ENCODE results near the gene WWOX. TPM values are rescaled to one million over a fixed set of nuclear protein-coding genes. Genes with fewer than 3 reads are reported as not detected.

The WWOX gene
- total RNA-seq, 1 experiment from 2014 or later = 79.9 TPM

GRCh38 chr16:78538919-78539318, 439.5 kb downstream of the WWOX start:
- no peaks in the 10 kb centered on the region for H3K36me3 ChIP-seq (ENCODE audit: insufficient read depth, low read length, poor library complexity, severe bottlenecking)
- H3K9me3 ChIP-seq (ENCODE audit: low read depth, low read length, poor library complexity, severe bottlenecking) = no peaks in the 10 kb centered on the region
- BruUV-seq (replicated peaks) = no TSS peak
- POLR2A ChIA-PET (ENCODE audit: low non-redundant PET) = no interaction called here
- H3K4me3 ChIP-seq (ENCODE audit: low read depth, low read length, poor library complexity, severe bottlenecking) = no peak overlapping the region
- DNase-seq (ENCODE audit: low spot score) = no peak
- CTCF ChIA-PET = no interaction called here
- TF ChIP-seq EZH2 (IDR thresholded peaks at IDR 0.05; ENCODE audit: borderline replicate concordance, low read depth, low read length, poor library complexity, severe bottlenecking) = no peak
- TF ChIP-seq CTCF (conservative IDR thresholded peaks at IDR 0.05; ENCODE audit: low read depth, low read length) = no peak
- H3K4me1 ChIP-seq (ENCODE audit: insufficient read depth, low read length, poor library complexity, severe bottlenecking) = no peaks in the 10 kb centered on the region
- intact Hi-C loops (cut with micrococcal nuclease; ENCODE audit: unreplicated experiment) = no loop called here
- H3K27ac ChIP-seq (ENCODE audit: low read depth, low read length, poor library complexity, severe bottlenecking) = no peak overlapping the region
- H3K27me3 ChIP-seq (replicated peaks; ENCODE audit: insufficient read depth, low read depth, low read length, poor library complexity) = no peaks in the 10 kb centered on the region

- POLR2A ChIA-PET (ENCODE audit: low non-redundant PET) = no interaction called here
- no peak overlapping the region for H3K27ac ChIP-seq (ENCODE audit: low read depth, low read length, poor library complexity, severe bottlenecking)
- no peaks in the 10 kb centered on the region for H3K36me3 ChIP-seq (ENCODE audit: insufficient read depth, low read length, poor library complexity, severe bottlenecking)
- intact Hi-C loops (cut with micrococcal nuclease; ENCODE audit: unreplicated experiment) = no loop called here
- CTCF ChIA-PET = no interaction called here
- no peaks in the 10 kb centered on the region for H3K4me1 ChIP-seq (ENCODE audit: insufficient read depth, low read length, poor library complexity, severe bottlenecking)
- BruUV-seq (replicated peaks) = no TSS peak
- TF ChIP-seq CTCF (conservative IDR thresholded peaks at IDR 0.05; ENCODE audit: low read depth, low read length) (no peak), EZH2 (IDR thresholded peaks at IDR 0.05; ENCODE audit: borderline replicate concordance, low read depth, low read length, poor library complexity, severe bottlenecking) (no peak)
- H3K9me3 ChIP-seq (ENCODE audit: low read depth, low read length, poor library complexity, severe bottlenecking) = no peaks in the 10 kb centered on the region
- DNase-seq (ENCODE audit: low spot score) = no peak
- no peaks in the 10 kb centered on the region for H3K27me3 ChIP-seq (replicated peaks; ENCODE audit: insufficient read depth, low read depth, low read length, poor library complexity)
- H3K4me3 ChIP-seq (ENCODE audit: low read depth, low read length, poor library complexity, severe bottlenecking) = no peak overlapping the region
Measured at GRCh38 chr16:78542419-78542818, 443.0 kb downstream of the WWOX start.

- no peaks in the 10 kb centered on the region for H3K27me3 ChIP-seq (replicated peaks; ENCODE audit: insufficient read depth, low read depth, low read length, poor library complexity)
- H3K27ac ChIP-seq (ENCODE audit: low read depth, low read length, poor library complexity, severe bottlenecking) = no peak overlapping the region
- POLR2A ChIA-PET (ENCODE audit: low non-redundant PET) = no interaction called here
- TF ChIP-seq CTCF (conservative IDR thresholded peaks at IDR 0.05; ENCODE audit: low read depth, low read length) = no peak
- no peak for TF ChIP-seq EZH2 (IDR thresholded peaks at IDR 0.05; ENCODE audit: borderline replicate concordance, low read depth, low read length, poor library complexity, severe bottlenecking)
- intact Hi-C loops (cut with micrococcal nuclease; ENCODE audit: unreplicated experiment) = no loop called here
- peak; percentile 3 for DNase-seq (ENCODE audit: low spot score)
- BruUV-seq (replicated peaks) = no TSS peak
- H3K4me3 ChIP-seq (ENCODE audit: low read depth, low read length, poor library complexity, severe bottlenecking) = no peak overlapping the region
- H3K9me3 ChIP-seq (ENCODE audit: low read depth, low read length, poor library complexity, severe bottlenecking) = no peaks in the 10 kb centered on the region
- CTCF ChIA-PET = no interaction called here
- H3K36me3 ChIP-seq (ENCODE audit: insufficient read depth, low read length, poor library complexity, severe bottlenecking) = no peaks in the 10 kb centered on the region
- no peaks in the 10 kb centered on the region for H3K4me1 ChIP-seq (ENCODE audit: insufficient read depth, low read length, poor library complexity, severe bottlenecking)
Measured at GRCh38 chr16:78543023-78543422, 443.6 kb downstream of the WWOX start.

All from A673 (cell line).